Myocyte (in vitro differentiated cells): Measurements from ENCODE around the gene PNMA6E. TPM values are rescaled to one million over a fixed set of nuclear protein-coding genes. Genes with fewer than 3 reads are reported as not detected.
"Not testable (repeated sequence)": the region's sequence is repeated elsewhere in the genome, so short reads cannot be mapped to it uniquely, and the experiment has no call there.

Source experiments
- DNase-seq: peaks from one replicate; pipeline ENCODE4 v3.0.0-alpha.2; 2012; ENCODE audit warnings: low read depth
- total RNA-seq: library from RNA; depleted of rRNA; stranded (reverse); fragments of >200 nt; gene quantifications from 2 replicates; pipeline ENCODE4 v1.2.3, GENCODE V29; 2014

PNMA6E gene
- total RNA-seq, 1 donor from 2014 or later = not detected

DNA sequence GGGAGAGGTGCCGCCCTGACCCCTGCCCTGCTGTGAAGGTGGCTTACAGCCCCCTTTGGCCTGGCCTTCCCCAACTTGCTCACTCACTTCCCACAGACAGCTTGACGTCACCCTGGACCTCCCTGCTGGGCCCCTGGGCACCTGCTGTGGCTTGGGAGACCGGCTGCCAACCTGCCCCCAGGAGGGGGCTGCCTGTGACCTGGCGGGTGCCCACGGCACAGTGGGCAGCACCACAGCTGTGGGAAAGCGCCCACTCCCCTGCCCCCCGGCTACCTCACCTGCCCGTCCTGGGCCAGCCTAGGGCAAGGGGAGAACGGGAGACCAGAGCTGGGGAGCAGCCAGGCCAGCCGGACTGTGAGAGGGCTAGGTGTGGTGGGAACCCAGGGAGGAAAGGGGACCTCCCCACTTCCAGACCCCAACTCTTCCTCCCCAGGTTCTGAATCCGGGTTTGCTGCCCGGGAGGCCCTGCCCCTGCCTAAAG lies 7.8 kb upstream of the PNMA6E start:
- no peak for DNase-seq

DNA sequence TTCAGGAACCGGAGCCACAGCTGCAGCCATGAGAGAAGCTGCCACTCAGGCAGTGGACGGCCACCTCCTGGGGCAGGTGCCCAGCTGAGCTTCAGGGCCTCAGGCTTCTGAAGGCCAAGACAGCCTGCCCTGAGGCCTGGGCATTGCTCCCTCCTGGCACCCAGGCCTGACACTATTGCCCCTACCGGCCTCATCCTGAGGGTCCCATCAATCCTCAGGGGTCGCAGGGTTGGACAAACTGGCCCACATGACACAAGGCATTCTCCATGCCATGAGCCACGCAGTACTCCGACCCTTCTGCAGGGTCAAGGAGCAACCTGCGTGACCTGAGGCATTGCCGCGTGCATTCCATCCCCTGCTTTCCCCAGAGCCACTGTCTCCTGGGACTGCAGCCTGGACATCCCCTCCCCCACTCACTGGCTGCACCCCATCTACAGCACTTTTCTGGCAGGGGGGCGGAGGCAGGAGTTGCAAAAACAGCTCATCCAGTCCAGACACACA lies 7.1 kb upstream of the PNMA6E start:
- no peak for DNase-seq

DNA sequence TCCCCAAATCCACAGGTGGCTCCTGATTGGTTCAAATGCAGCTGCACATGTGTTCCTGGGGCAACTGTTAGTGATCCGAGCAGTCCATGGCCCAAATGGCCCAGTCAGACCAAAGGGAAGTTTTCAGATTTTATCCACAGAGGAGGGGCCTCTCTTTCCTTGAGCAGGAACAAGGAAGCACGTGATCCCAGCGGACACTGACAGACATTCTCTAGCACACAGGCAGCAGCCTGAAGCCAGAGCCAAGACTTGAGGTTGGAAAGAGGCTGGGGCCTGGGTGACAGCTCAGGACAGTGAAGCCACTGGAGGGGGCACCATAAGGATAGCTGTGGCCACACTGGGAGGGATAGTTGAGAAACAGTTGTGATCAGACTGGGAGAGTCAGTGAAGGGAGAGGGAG lies 6.6 kb upstream of the PNMA6E start:
- DNase-seq = no peak

DNA sequence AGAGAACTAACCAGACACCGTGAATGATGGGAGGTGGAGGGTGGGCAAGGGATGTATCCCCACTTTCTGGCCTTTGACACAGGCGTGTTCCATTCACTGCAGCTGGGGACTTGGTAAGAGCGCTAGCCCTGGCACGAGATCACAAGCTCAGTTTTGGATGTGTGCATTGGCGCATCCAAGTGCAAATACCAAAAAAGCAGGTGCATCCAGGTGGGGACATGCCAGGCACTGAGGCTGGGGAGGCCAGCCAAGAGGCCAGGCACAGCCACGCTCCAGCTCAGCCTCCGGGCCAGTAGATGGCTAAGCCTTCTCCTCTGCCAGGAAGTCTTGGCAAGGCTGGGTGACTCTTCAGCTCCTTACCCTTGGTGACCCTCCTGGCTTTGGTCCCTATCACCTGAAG lies 5.8 kb upstream of the PNMA6E start:
- no peak for DNase-seq

DNA sequence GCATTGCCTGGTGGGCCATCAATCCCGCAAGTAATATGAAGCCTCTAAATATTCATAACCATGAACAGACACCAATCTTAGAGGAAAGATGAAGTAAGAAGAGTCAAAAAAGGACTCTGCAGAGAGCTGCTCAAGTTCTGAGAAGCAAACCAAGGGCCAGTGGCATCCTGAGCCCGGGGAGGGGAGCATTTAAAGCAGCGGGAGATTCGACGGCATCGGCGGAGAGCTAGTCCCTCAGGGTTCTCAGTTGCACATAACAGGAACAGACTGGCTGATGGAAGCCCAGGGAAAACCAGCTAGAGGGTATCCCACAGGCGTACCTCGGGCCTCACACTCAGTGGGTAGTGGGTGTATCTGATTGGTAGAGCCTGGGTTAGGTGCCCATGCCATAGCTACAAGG lies 4.9 kb upstream of the PNMA6E start:
- DNase-seq = no peak

DNA sequence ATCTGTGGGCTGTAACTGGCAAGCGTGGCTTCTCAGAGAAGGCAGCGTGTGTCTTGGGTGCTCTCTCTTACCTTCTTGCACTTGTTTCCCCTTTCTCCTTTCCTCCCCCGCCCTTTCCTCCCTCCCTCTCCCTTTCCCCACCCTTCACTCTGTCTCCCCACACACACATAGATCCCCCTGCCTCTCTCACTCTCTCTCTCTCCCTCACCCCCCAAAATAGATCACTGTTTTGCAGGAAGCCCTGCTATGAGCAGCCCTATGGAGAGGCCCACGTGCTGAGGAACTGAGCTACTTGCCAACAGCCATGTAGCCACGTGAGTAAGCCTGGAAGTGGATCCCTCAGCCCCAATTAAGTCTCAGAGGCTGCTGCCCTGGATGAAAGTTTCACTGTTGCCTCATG lies 4.3 kb upstream of the PNMA6E start:
- DNase-seq = no peak

DNA sequence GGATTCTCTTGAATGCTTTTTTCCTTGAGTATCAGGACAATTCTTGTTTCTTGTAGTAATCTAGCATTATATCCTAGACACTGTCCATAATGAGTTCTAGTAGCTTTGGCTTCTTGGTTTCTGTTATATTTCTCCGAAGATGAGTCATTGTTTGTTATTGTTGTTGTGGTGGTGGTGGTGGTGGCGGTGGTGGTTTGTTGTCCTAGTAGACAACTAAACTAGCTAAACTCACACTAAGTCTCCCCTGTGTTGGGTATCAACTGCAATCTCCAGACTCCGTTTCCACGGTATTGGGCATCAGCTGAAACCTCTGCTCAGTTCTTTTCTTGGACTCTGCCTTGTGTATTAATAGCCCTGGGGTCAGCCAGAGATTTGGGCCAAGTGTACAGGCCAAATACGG lies 3.2 kb upstream of the PNMA6E start:
- not testable (repeated sequence) for DNase-seq

DNA sequence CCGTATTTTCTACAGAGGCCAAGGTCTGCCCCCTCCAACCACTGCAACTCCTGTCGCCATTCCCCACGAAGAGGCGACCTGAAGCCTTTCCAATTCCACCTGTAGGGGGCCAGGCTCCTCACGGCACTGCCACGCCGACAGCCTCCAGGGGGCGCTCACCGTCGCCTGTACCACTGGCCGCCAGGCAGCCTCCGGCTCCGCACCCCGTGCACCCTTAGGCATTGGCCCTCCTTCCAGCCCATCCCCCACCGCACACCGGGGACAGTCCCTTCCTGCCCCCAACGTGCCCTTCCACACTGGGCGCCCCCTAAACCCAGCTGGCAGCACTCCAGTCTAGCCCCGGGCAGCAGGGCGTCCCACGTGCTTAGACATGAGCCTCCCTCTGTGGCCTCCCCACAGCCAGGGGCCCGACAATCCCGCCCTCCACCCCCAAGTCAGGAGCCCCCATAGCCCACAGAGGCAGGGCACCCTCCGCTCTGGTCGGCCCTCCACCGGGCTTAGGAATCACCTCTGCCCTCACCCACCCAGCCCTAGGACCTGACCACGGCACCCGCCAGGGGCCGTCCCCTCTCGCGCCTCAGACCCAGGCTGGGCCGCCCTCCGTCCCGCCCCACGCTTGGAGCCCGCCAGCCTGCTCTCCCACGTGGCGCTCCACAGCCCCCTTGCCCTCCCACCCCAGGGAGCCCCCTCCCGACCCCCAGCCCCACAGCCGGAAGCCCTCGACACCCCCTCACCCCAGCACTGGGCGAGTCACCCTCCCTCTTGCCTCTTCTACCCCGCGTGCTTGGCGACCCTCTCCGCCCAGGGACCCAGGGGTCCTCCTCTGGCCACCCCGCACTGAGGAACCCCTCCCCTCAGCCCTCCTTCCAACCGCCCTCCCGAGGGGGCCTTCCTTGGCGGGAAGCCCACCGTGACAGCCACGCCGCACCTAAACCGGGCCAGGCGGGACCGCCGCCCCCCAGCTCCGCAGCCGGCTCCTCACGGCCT lies 711 bp downstream of the PNMA6E start:
- DNase-seq = no peak

DNA sequence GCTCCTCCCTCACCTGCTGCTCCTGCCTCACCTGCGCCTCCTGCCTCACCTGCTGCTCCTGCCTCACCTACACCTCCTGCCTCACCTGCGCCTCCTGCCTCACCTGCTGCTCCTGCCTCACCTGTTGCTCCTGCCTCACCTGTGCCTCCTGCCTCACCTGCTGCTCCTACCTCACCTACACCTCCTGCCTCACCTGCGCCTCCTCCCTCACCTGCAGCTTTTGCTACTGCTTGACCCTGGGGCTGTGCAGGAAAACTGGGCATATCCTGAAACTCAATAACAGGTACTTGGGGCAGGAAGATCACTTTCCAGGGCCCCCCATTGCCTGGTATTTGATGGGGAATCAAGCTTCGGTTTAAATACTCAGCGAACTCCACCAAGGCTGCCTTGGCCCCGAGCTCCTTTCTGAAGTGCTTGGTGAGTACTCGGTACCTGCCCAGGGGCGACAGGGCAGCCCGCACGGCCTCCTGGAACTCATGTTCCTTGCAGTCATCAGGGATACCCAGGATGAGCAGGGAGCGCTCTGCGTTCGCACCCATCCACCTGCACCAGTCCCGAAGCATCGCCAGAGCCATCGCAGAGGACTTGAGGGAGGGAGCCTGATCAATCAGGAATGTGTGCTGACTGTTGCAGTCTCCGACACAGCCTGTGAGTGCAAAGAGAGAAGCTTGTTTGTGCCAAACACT lies 2.7 kb downstream of the PNMA6E start:
- no peak for DNase-seq

DNA sequence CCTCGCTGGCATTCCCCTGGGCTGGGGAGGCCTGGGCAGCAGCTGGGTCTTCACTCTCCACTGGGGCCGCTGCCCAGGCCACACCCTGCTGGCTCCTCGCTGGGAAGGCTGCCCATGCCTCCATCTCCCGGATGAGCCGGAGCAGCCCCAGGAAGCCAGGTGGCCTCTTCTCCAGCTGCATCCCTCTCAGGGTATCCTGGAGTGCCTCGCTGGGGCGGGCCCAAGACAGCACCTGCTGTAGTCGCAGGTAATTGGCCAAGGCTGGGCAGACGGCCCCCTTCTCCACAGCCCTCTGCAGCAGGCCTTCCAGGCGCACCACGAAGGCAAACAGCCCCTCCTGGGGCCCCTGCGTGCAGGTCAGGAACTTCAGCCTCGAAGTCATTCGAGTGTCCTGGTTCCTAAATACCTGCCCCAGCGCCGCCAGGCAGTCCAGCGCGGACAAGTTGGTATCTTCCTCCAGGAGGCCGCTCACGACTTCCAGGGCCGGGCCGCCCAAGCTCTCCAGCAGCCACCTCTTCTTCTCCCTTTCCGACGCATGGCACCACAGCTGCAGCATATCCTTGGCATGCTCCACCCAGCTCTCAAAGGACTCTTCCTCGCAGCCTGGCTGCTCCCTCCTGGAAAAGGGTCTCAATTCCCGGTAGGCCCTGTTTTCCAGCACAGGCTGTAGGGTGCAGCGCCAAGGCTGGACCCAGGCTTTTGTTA lies 3.7 kb downstream of the PNMA6E start:
- DNase-seq = no peak

DNA sequence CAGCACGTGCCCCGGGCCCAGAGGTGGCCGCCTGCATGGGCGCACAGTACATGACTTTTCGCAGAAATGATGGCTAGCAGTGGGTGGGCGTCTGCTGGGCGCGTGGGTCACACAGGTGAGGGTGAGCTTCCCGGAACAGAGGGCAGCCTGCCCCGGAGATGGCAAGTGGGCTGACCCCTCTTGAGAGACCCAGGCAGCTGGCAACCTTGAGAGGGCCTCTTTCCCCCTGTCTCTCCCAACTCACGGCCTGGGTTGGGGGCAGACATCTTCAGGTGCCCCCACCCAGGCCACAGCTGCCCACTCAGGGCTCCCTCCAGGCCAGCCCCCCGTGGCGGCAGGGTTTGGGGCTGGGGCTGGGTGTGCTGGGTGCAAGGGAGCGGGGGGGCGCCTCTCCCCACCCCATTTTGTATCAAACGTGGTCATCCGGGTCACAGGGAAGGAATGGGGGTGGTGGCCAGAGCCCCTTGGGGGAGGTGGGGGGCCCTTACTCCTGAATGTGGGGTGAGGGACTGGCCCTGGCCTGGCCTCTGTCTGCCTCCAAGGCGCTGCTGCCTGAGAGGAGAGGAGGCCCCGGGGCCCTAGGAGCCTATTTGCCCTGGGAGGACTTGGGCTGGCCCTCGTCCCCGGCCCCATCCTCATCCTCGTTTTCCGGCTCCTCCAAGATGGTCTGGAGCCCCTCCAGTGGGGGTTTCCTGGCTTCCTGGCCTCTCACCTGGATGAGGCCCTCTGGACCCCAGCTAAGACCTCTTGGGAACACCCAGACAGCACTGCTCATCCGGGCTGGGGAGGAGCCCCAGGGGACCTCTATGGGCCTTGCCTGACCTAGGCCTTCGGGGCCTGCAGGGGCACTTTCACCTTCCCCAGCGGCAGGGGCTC lies 4.6 kb downstream of the PNMA6E start:
- no peak for DNase-seq

DNA sequence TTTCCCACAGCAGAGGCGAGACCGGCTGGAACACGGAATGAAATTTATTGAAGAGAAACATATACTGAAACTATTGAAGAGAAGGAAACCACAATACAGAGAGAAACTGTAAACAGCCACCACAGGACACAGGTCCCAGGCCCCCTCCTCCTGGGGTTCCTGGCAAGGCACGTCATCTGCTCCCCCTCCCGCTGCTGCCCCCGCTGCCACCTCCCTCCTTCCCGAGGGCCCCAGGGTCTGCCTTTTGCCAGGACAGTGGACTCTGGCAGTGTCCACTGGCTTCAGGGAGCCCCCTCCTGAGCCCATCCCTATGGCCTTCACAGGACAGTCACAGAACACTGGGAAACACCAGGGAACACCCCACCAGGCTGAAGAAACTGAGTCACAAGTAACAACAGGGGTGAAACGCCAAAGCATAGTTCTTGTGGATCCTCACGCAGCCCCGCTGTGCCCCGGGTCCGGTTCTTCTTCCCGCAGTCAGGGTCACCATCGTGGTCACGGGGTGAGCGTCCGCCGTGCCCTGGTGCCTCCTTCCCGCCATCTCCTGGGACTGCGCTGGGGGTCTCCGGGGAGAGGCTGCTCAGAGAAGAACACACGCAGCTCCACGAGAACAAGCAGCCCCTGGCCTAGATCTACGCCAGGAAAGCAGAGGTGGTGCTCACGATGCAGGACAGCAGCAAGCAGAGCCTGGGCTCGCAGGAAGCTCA lies 5.4 kb downstream of the PNMA6E start:
- no peak for DNase-seq

DNA sequence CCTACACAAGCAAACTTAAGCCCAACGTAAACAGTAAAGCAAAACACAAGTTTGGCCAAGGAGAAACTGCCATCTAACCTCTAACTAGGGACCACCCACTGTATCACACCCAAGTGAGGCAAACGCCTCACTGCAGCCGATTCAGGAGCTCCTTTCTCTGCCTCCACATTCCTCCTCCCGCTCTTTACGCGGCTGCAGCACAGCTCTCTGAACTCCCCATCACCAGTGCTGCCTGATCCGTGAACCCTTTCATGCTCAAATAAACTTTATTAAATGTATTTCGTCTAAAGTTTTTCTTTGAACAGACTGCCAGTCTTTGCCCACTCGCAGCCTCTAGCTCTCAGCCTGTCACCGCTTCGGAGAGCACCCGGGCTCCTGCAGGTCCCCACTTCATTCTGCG lies 6.5 kb downstream of the PNMA6E start:
- DNase-seq = no peak

DNA sequence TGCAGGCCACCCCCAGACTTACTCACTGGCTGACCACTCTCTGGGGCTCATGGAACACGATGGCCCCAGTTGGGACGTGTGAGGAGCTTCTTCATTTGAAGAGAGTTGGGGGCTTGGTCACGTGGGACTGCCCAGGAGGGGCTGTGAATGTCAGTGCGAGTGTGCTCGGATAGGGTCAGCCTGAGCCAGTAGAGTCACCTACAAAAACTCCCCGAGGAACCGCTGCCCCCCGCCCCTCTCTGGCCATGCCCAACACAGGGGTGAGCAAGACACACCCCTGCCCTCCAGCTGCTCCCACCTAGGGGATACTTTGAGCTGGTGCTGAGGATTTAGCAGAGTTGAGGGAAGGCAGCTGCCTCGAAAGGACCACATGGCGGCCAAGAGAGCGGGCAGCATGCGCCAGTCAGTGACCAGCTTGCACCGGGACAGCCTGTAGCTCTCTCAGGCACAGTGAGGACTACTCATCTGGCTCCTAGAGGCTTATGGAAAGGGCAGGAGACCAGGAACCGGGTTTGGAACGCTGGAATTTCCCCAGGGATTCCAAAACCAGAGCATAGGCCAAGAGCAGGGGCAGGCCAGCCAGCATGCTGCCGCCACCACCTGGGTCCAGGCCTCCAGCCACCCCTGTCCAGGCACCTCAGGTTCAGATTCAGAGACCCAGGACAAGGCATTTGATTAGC lies 8.4 kb downstream of the PNMA6E start:
- no peak for DNase-seq

DNA sequence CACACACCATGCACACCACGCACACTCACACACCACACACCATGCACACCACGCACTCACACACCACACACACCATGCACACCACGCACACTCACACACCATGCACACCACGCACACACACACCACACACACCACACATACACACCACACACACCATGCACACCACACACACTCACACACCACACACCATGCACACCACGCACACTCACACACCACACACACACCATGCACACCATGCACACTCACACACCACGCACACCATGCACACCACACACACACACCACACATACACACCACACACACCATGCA lies 11.7 kb downstream of the PNMA6E start:
- not testable (repeated sequence) for DNase-seq

DNA sequence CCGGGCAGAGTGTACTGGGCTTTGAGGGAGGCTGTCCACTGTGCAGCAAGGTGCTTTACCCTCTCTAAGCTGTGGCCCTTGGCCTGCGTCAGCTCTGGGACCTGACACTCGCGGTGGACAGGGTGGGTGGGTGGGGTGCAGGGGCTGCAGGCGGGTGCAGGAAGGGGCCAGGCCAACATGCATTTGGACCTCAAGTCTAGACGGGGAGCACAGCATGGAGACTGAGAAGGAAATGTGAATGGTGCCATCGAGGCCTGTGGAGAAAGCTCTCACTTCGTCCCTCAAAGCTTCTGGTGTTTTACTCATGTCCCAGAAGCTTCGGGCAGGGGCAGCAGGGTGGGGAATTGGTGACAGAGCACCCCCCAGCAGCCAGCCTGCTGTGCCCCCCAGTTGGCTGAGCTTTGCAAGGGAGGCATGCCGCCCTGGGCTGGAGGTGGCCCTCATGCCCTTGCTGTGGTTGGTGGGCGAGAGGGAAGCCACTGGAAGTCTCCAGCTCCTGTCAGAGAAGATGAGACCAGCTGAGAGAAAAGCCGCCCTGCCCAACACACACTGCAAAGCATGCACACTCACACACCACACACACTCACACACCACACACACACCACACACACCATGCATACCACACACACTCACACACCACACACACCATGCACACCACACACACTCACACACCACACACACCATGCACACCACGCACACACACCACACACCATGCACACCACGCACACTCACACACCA lies 12.3 kb downstream of the PNMA6E start:
- no peak for DNase-seq

DNA sequence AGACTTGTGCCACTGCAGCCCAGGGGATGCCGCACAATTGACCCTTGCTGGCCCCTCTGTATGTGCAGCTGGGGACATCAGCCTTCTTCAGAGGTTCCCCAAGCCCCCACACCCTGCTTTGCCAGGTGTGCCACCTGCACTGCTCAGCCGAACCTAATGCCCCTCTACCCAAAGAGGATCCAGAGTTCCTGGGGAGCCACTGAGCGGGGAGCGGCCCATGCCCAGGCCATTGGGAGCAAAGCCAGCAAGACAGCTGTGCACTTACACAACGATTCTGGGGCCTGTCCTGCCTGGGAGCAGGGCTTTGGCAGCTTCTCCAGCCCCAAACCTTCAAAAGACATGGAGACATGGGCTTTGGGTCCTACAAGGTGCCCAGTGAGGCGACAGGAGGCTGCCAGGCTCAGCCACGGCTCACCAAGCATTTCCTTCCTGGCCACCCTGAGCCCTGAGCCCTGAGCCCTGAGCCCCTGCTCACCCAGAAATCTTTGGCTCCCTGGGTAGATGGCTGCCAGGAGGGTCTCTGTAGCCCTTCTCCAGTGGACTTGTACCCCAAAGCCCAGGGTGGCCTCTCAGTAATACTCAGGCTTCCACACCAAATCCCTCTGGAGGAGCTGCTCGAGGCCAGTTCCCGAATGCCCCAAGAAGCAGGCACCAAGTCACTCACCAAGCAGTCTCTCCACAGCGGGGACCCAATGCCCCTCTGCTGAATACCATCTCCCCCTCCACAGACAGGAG lies 13.0 kb downstream of the PNMA6E start:
- DNase-seq = no peak

DNA sequence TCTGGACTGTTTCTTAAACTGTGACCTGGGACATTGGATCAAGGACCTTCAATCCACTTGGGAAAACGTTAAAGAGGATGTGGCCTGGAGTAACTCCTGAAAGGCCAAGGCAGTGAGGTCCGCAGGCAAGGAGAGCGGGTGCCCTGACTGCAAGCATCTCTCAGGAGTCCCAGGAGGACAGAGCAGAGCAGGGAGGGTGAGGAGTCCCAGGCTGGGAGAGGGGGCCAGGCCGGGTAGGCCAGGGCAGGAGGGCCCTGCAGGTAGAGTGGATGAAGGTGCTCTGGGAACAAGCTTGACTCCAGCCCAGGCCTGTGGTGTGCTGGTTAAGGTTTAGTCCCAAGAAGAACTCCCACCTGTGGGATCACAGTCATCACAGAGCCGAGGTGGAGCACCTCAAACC lies 13.8 kb downstream of the PNMA6E start:
- no peak for DNase-seq
